HepG2 (cell line): Measurements from ENCODE around the gene MED9. TPM values are rescaled to one million over a fixed set of nuclear protein-coding genes. Genes with fewer than 3 reads are reported as not detected.

Experiments
- AFF4 ChIP-seq: sonication (generic); formaldehyde crosslinking; IDR thresholded peaks from 2 replicates; pipeline ENCODE4 v1.4.0; 2020; ENCODE audit warnings: missing genetic modification reagents
- ATAD3A ChIP-seq: sonication (generic); formaldehyde crosslinking; IDR thresholded peaks from 2 replicates; pipeline ENCODE4 v1.4.0; 2020; ENCODE audit warnings: missing genetic modification reagents
- DR1 ChIP-seq: sonication (generic); formaldehyde crosslinking; IDR thresholded peaks from 2 replicates; pipeline ENCODE4 v1.8.0; 2021; ENCODE audit warnings: mild to moderate bottlenecking, missing genetic modification reagents, inconsistent platforms
- HHEX ChIP-seq: IDR thresholded peaks from 2 replicates; pipeline ENCODE4 v1.6.1; 2016; ENCODE audit warnings: control low read depth
- NONO ChIP-seq, 2 experiments: fragments of 450-650 bp in 1 of 2; sonication (generic) in 1 of 2; formaldehyde crosslinking in 1 of 2; IDR thresholded peaks in 1 of 2; conservative IDR thresholded peaks in 1 of 2; 2 replicates each; pipeline versions ENCODE4 v1.6.1 to v1.8.0; 2017 to 2022; ENCODE audit warnings: mild to moderate bottlenecking in 1 of 2, missing genetic modification reagents in 1 of 2, moderate library complexity in 1 of 2
- ONECUT2 ChIP-seq: sonication (generic); formaldehyde crosslinking; IDR thresholded peaks from 2 replicates; pipeline ENCODE4 v1.4.0; 2020; ENCODE audit warnings: missing genetic modification reagents
- SOX13 ChIP-seq, 3 experiments: fragments of 450-650 bp in 1 of 3; sonication (generic) in 1 of 3; formaldehyde crosslinking in 1 of 3; IDR thresholded peaks in 2 of 3; conservative IDR thresholded peaks in 1 of 3; 2 replicates each; pipeline versions ENCODE4 v1.5.0 to v1.6.1; 2016 to 2020; ENCODE audit warnings: antibody characterized with exemption in 1 of 3, mild to moderate bottlenecking in 1 of 3, missing compliant biosample characterization in 1 of 3, missing genetic modification reagents in 1 of 3, moderate library complexity in 1 of 3
- WIZ ChIP-seq: sonication (generic); formaldehyde crosslinking; IDR thresholded peaks from 2 replicates; pipeline ENCODE4 v1.5.1; 2020; ENCODE audit warnings: mild to moderate bottlenecking, missing genetic modification reagents
- ZKSCAN1 ChIP-seq: fragments of 150-350 bp; IDR thresholded peaks from 2 replicates; pipeline ENCODE4 v1.6.1; 2014; ENCODE audit warnings: low read length
- ZNF318 ChIP-seq: sonication (generic); formaldehyde crosslinking; IDR thresholded peaks from 2 replicates; pipeline ENCODE4 v1.4.0; 2020; ENCODE audit warnings: mild to moderate bottlenecking, missing genetic modification reagents
- ZNF562 ChIP-seq: sonication (generic); formaldehyde crosslinking; IDR thresholded peaks from 2 replicates; pipeline ENCODE4 v1.8.0; 2022; ENCODE audit warnings: missing genetic modification reagents, borderline replicate concordance
- ZXDC ChIP-seq: sonication (generic); formaldehyde crosslinking; IDR thresholded peaks from 2 replicates; pipeline ENCODE4 v1.5.0; 2020; ENCODE audit warnings: mild to moderate bottlenecking, missing genetic modification reagents
- polyA plus RNA-seq, 8 experiments: library from polyadenylated mRNA; depleted of rRNA in 3 of 8; stranded (reverse) in 7 of 8; unstranded in 1 of 8; fragments of >200 nt; fragmentation: Illumina TruSeq in 4 of 8; extraction: Trizol in 4 of 8; gene quantifications; 2 replicates each; pipeline versions ENCODE4 v1.2.1 to v1.2.3, GENCODE V29; 2011 to 2016; ENCODE audit warnings: low read depth in 4 of 8, missing spikeins in 1 of 8, mixed read lengths in 1 of 8; ENCODE audit not compliant: insufficient read depth in 1 of 8
- total RNA-seq, 5 experiments: library from RNA; depleted of rRNA; stranded (reverse); fragments of >200 nt; fragmentation: Illumina TruSeq; extraction: Trizol; gene quantifications; 2 replicates each; pipeline ENCODE4 v1.2.3, GENCODE V29; 2016; ENCODE audit warnings: low read depth in 1 of 5

Gene MED9
- total and polyA plus RNA-seq, 2 of the 13 experiments (the other 11 are each of a cell fraction or from before 2014, with no cell fraction given): 11.9 to 15.1 TPM

GRCh38 chr17:17445925-17446665, 30.7 kb upstream of the MED9 start (continued):
- TF ChIP-seq ZXDC (CRISPR knock-in tag) (peak; percentile 36; the same call in 1 of the 2 replicates), SOX13 (IDR thresholded peaks at IDR 0.05) (peak; percentile 87), SOX13 (CRISPR knock-in tag; conservative IDR thresholded peaks at IDR 0.05 in 1 of 2, IDR thresholded peaks at IDR 0.05 in 1 of 2) (peak in 1 of 2 experiments; percentile 94; a peak in 2 of 4 replicates), ONECUT2 (peak; percentile 65), WIZ (CRISPR knock-in tag) (no peak), ATAD3A (CRISPR knock-in tag) (no peak), AFF4 (CRISPR knock-in tag) (0 out of 2 replicates have a peak, but pooled peaks have one; percentile 19), HHEX (CRISPR knock-in tag) (peak; percentile 88), NONO (IDR thresholded peaks at IDR 0.05) (no peak), NONO (CRISPR knock-in tag; conservative IDR thresholded peaks at IDR 0.05) (no peak; the same call in 1 of the 2 replicates), DR1 (no peak), ZNF562 (CRISPR knock-in tag) (no peak), ZKSCAN1 (0 out of 2 replicates have a peak, but pooled peaks have one; percentile 48), ZNF318 (CRISPR knock-in tag) (no peak)
